SK-N-SH treated with all-trans-retinoic acid at 6 μM for 48 hours (cell line): ENCODE results near the gene PGM5.
"Not testable (repeated sequence)": the region's sequence is repeated elsewhere in the genome, so short reads cannot be mapped to it uniquely, and the experiment has no call there.

Experiments used
- PATZ1 ChIP-seq: fragments of 250-450 bp; sonication (Bioruptor Pico); IDR thresholded peaks from 2 replicates; pipeline ENCODE4 v1.8.0; 2020; ENCODE audit warnings: mild to moderate bottlenecking, moderate library complexity, borderline replicate concordance
- SNAI2 ChIP-seq: fragments of 250-450 bp; sonication (Bioruptor Pico); IDR thresholded peaks from 2 replicates; pipeline ENCODE4 v1.5.0; 2020; ENCODE audit warnings: mild to moderate bottlenecking, moderate library complexity
- TOX ChIP-seq: fragments of 250-450 bp; sonication (Bioruptor Pico); IDR thresholded peaks from 2 replicates; pipeline ENCODE4 v1.8.0; 2021; ENCODE audit warnings: mild to moderate bottlenecking, moderate library complexity, borderline replicate concordance
- ZFP30 ChIP-seq: fragments of 450-650 bp; formaldehyde crosslinking; IDR thresholded peaks from 2 replicates; pipeline ENCODE4 v1.5.0; 2022; ENCODE audit warnings: mild to moderate bottlenecking, moderate library complexity

- TF ChIP-seq PATZ1; ZFP30 (CRISPR knock-in tag); SNAI2 (CRISPR knock-in tag); TOX: not testable (repeated sequence)
Measured at GRCh38 chr9:68356380-68357118, at the start of gene PGM5.
